ENCODE measurements around the gene TOMM20. TPM values are rescaled to one million over a fixed set of nuclear protein-coding genes. Genes with fewer than 3 reads are reported as not detected.
A peak's percentile ranks its signal among the peaks of the same experiment; 100 is the strongest.

TOMM20 gene
- total RNA-seq, 3 donors from 2014 or later (not counting 1 experiment from before 2014, with no cell fraction given) = 59.5 to 72.3 (median 60.2) TPM

- intact Hi-C loops (cut with micrococcal nuclease) = no loop called here
- ATAC-seq (no peak), DNase-seq (no peak)
- H3K27me3 Mint-ChIP-seq (ENCODE audit: low read depth in 2 of 2) = no peaks in the 10 kb centered on the region
- Histone ChIP-seq H3K27me3 (ENCODE audit: control insufficient read depth, insufficient read depth, low read length) (no peaks in the 10 kb centered on the region), H3K36me3 (ENCODE audit: control insufficient read depth, insufficient read depth, low read length) (peaks cover 71% of the 10 kb centered on the region), H3K9me3 (ENCODE audit: control insufficient read depth, insufficient read depth, low read length) (no peaks in the 10 kb centered on the region), H3K4me1 (ENCODE audit: control insufficient read depth, insufficient read depth, low read length) (no peaks in the 10 kb centered on the region), H3K27ac (ENCODE audit: low read length) (no peak overlapping the region), H3K4me3 (ENCODE audit: low read length) (no peak overlapping the region)
- peaks cover under 1% of the 10 kb centered on the region for H3K36me3 Mint-ChIP-seq
- H3K4me1 Mint-ChIP-seq = peaks cover 6 to 8% of the 10 kb centered on the region in 2 donors
- H3K4me3 Mint-ChIP-seq = no peak overlapping the region
- H3K27ac Mint-ChIP-seq = no peak overlapping the region
- 99% methylated on average over 4 of the region's 4 CpGs for WGBS (ENCODE audit: insufficient coverage)
- no peak for TF ChIP-seq CTCF (IDR thresholded peaks at IDR 0.05)
- no peaks in the 10 kb centered on the region for H3K9me3 Mint-ChIP-seq
Measured at GRCh38 chr1:235142991-235143390, 14.4 kb upstream of the TOMM20 start.

GRCh38 chr1:235139315-235139714 lies 10.7 kb upstream of the TOMM20 start:
- no peak overlapping the region for H3K27ac ChIP-seq (ENCODE audit: low read length)
- Mint-ChIP-seq H3K27me3 (ENCODE audit: low read depth in 2 of 2) (no peaks in the 10 kb centered on the region), H3K9me3 (no peaks in the 10 kb centered on the region), H3K4me3 (no peak overlapping the region), H3K27ac (no peak overlapping the region), H3K4me1 (peaks cover 6 to 8% of the 10 kb centered on the region in 2 donors), H3K36me3 (peaks cover 22% of the 10 kb centered on the region)
- DNase-seq (no peak), ATAC-seq (no peak)
- no peak for TF ChIP-seq CTCF (IDR thresholded peaks at IDR 0.05)
- H3K4me3 ChIP-seq (ENCODE audit: low read length) = no peak overlapping the region
- H3K4me1 ChIP-seq (ENCODE audit: control insufficient read depth, insufficient read depth, low read length) = no peaks in the 10 kb centered on the region
- intact Hi-C loops (cut with micrococcal nuclease) = no loop called here
- H3K9me3 ChIP-seq (ENCODE audit: control insufficient read depth, insufficient read depth, low read length) = no peaks in the 10 kb centered on the region
- H3K27me3 ChIP-seq (ENCODE audit: control insufficient read depth, insufficient read depth, low read length) = no peaks in the 10 kb centered on the region
- peaks cover 71% of the 10 kb centered on the region for H3K36me3 ChIP-seq (ENCODE audit: control insufficient read depth, insufficient read depth, low read length)
- 94% methylated on average over 4 of the region's 5 CpGs for WGBS (ENCODE audit: insufficient coverage)

- ATAC-seq = no peak
- H3K27me3 ChIP-seq (ENCODE audit: control insufficient read depth, insufficient read depth, low read length) = no peaks in the 10 kb centered on the region
- Mint-ChIP-seq H3K9me3 (no peaks in the 10 kb centered on the region), H3K4me1 (peaks cover 6 to 8% of the 10 kb centered on the region in 2 donors), H3K27ac (peak overlapping the region; percentile 49 to 67), H3K4me3 (no peak overlapping the region), H3K27me3 (ENCODE audit: low read depth in 2 of 2) (no peaks in the 10 kb centered on the region), H3K36me3 (peaks cover 22% of the 10 kb centered on the region)
- no peak for DNase-seq
- 84% methylated on average over 2 of the region's 2 CpGs for WGBS (ENCODE audit: insufficient coverage)
- H3K4me1 ChIP-seq (ENCODE audit: control insufficient read depth, insufficient read depth, low read length) = no peaks in the 10 kb centered on the region
- no peaks in the 10 kb centered on the region for H3K9me3 ChIP-seq (ENCODE audit: control insufficient read depth, insufficient read depth, low read length)
- no peak for TF ChIP-seq CTCF (IDR thresholded peaks at IDR 0.05)
- H3K36me3 ChIP-seq (ENCODE audit: control insufficient read depth, insufficient read depth, low read length) = peaks cover 71% of the 10 kb centered on the region
- intact Hi-C loops (cut with micrococcal nuclease) = no loop called here
- H3K27ac ChIP-seq (ENCODE audit: low read length) = no peak overlapping the region
- H3K4me3 ChIP-seq (ENCODE audit: low read length) = no peak overlapping the region
Measured at GRCh38 chr1:235138821-235139220, 10.2 kb upstream of the TOMM20 start.

GRCh38 chr1:235136111-235136510 lies 7.5 kb upstream of the TOMM20 start:
- WGBS (ENCODE audit: insufficient coverage) = 97% methylated on average over 4 of the region's 4 CpGs
- Mint-ChIP-seq H3K27ac (peak overlapping the region in 1 of 2 donors; percentile 24), H3K36me3 (peaks cover 22% of the 10 kb centered on the region)

More at GRCh38 chr1:235136111-235136510, 7.5 kb upstream of the TOMM20 start:
- Histone ChIP-seq H3K27ac (ENCODE audit: low read length) (no peak overlapping the region), H3K9me3 (ENCODE audit: control insufficient read depth, insufficient read depth, low read length) (no peaks in the 10 kb centered on the region), H3K4me3 (ENCODE audit: low read length) (no peak overlapping the region), H3K27me3 (ENCODE audit: control insufficient read depth, insufficient read depth, low read length) (no peaks in the 10 kb centered on the region), H3K4me1 (ENCODE audit: control insufficient read depth, insufficient read depth, low read length) (no peaks in the 10 kb centered on the region), H3K36me3 (ENCODE audit: control insufficient read depth, insufficient read depth, low read length) (peaks cover 65% of the 10 kb centered on the region)
- Mint-ChIP-seq H3K27me3 (ENCODE audit: low read depth in 2 of 2) (no peaks in the 10 kb centered on the region), H3K9me3 (no peaks in the 10 kb centered on the region), H3K4me3 (no peak overlapping the region), H3K4me1 (peaks cover 6 to 8% of the 10 kb centered on the region in 2 donors)
- TF ChIP-seq CTCF (IDR thresholded peaks at IDR 0.05) = no peak
- DNase-seq (no peak), ATAC-seq (no peak)
- intact Hi-C loops (cut with micrococcal nuclease) = no loop called here
